ENCODE measurements around the gene SFMBT1. TPM values are rescaled to one million over a fixed set of nuclear protein-coding genes. Genes with fewer than 3 reads are reported as not detected.

The SFMBT1 gene
- total and polyA plus RNA-seq, 2 experiments from 2014 or later, result 8.5 to 18.1 TPM

DNA sequence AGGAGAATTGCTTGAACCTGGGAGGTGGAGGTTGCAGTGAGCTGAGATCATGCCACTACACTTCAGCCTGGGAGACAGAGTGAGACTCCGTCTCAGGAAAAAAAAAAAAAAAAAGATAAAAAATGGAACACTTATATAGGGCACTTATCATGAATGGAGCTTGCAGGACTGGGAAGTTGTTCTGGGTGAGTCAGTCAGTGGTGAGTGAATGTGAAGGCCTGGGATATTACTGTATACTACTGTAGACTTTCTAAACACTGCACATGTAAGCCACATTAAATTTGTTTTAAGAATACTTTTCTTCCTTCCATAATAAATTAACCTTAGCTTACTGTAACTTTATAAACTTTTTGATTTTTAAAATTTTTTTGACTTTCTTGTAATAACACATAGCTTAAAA, 59.8 kb downstream of the SFMBT1 start:
- no peak overlapping the region for H3K4me2 ChIP-seq
- H2AFZ ChIP-seq, result no peak overlapping the region
- H3K36me3 ChIP-seq (replicated peaks; ENCODE audit: insufficient read depth, low read depth), result no peaks in the 10 kb centered on the region
- no peaks in the 10 kb centered on the region for H3K9me2 ChIP-seq (replicated peaks; ENCODE audit: insufficient read depth)
- TF ChIP-seq EZH2 (IDR thresholded peaks at IDR 0.05; ENCODE audit: borderline replicate concordance), result no peak
- no peak for TF ChIP-seq EZH2phosphoT487 (IDR thresholded peaks at IDR 0.05; ENCODE audit: low read depth, severe bottlenecking, unreplicated experiment)
- TF ChIP-seq, protein P1, sequence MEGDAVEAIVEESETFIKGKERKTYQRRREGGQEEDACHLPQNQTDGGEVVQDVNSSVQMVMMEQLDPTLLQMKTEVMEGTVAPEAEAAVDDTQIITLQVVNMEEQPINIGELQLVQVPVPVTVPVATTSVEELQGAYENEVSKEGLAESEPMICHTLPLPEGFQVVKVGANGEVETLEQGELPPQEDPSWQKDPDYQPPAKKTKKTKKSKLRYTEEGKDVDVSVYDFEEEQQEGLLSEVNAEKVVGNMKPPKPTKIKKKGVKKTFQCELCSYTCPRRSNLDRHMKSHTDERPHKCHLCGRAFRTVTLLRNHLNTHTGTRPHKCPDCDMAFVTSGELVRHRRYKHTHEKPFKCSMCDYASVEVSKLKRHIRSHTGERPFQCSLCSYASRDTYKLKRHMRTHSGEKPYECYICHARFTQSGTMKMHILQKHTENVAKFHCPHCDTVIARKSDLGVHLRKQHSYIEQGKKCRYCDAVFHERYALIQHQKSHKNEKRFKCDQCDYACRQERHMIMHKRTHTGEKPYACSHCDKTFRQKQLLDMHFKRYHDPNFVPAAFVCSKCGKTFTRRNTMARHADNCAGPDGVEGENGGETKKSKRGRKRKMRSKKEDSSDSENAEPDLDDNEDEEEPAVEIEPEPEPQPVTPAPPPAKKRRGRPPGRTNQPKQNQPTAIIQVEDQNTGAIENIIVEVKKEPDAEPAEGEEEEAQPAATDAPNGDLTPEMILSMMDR (IDR thresholded peaks at IDR 0.05; ENCODE audit: poor library complexity), result no peak
- 73% methylated on average over 1 of the region's 1 CpG for WGBS (ENCODE audit: low lambda C conversion rate, missing lambda C conversion rate)
- no peaks in the 10 kb centered on the region for H3K27me3 ChIP-seq
- H3K4me3 ChIP-seq, result no peak overlapping the region
- H4K20me1 ChIP-seq (ENCODE audit: insufficient read depth, poor library complexity, severe bottlenecking), result no peaks in the 10 kb centered on the region
- no peaks in the 10 kb centered on the region for H3K4me1 ChIP-seq (ENCODE audit: insufficient read depth)
- H3K9me3 ChIP-seq (ENCODE audit: low read depth), result no peaks in the 10 kb centered on the region
- no peak for DNase-seq (ENCODE audit: low spot score)
- peaks cover 6% of the 10 kb centered on the region for H3K79me2 ChIP-seq
- H3K27ac ChIP-seq, result no peak overlapping the region

DNA sequence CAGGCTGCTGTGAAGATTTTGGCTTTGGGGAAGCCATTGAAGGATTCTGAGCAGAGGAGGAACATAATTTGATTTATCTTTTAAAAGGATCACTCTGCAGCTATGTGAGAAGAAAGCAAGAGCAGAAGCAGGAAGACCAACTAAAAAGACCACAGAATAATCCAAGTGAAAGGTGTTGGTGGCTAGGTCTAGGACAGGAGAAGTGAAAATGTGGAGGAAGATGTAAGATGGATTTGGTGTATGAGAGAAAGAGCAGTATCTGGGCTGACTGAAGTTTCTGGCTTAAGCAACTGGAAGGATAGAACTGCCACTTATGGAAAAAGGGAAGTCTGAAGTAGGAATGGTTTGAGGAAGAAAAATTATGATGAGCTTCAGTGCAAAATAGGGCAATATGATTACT, 62.0 kb downstream of the SFMBT1 start:
- Histone ChIP-seq H3K4me1 (ENCODE audit: insufficient read depth) (no peaks in the 10 kb centered on the region), H3K4me3 (no peak overlapping the region), H3K27ac (no peak overlapping the region), H3K9me3 (ENCODE audit: low read depth) (no peaks in the 10 kb centered on the region), H4K20me1 (ENCODE audit: insufficient read depth, poor library complexity, severe bottlenecking) (no peaks in the 10 kb centered on the region), H3K27me3 (no peaks in the 10 kb centered on the region), H2AFZ (no peak overlapping the region), H3K36me3 (replicated peaks; ENCODE audit: insufficient read depth, low read depth) (no peaks in the 10 kb centered on the region), H3K79me2 (peaks cover 6% of the 10 kb centered on the region), H3K9me2 (replicated peaks; ENCODE audit: insufficient read depth) (no peaks in the 10 kb centered on the region), H3K4me2 (no peak overlapping the region)
- DNase-seq (ENCODE audit: low spot score), result no peak
- TF ChIP-seq, protein P1 (IDR thresholded peaks at IDR 0.05; ENCODE audit: poor library complexity), result no peak
- no peak for TF ChIP-seq EZH2 (IDR thresholded peaks at IDR 0.05; ENCODE audit: borderline replicate concordance)
- no peak for TF ChIP-seq EZH2phosphoT487 (IDR thresholded peaks at IDR 0.05; ENCODE audit: low read depth, severe bottlenecking, unreplicated experiment)

DNA sequence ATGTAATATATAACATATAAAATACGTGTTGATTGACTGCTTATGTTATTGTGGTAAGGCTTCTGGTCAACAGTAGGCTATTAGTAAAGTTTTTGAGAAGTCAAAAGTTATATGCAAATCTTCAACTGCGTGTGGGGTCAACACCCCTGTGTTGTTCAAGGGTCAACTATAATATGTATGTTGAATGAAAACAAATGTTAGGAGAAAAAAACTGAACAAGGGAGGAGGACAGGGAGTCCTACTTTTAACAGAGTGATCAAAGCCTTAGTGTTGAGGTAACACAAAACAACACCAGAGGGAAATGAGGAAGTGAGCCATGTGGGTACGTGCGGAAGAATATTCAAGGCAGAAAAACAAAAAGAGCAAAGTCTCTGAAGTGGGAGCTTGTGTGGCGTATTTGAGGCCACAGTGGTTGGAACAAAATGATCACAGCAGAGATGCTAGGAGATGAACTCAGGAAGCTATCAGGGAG, 62.5 kb downstream of the SFMBT1 start:
- Histone ChIP-seq H3K9me2 (replicated peaks; ENCODE audit: insufficient read depth) (no peaks in the 10 kb centered on the region), H3K4me3 (no peak overlapping the region), H3K27me3 (no peaks in the 10 kb centered on the region), H3K27ac (no peak overlapping the region), H2AFZ (no peak overlapping the region), H3K4me2 (no peak overlapping the region), H3K9me3 (ENCODE audit: low read depth) (no peaks in the 10 kb centered on the region), H3K36me3 (replicated peaks; ENCODE audit: insufficient read depth, low read depth) (no peaks in the 10 kb centered on the region), H3K79me2 (peaks cover 6% of the 10 kb centered on the region), H4K20me1 (ENCODE audit: insufficient read depth, poor library complexity, severe bottlenecking) (no peaks in the 10 kb centered on the region), H3K4me1 (ENCODE audit: insufficient read depth) (no peaks in the 10 kb centered on the region)
- DNase-seq (ENCODE audit: low spot score), result no peak
- TF ChIP-seq EZH2phosphoT487 (IDR thresholded peaks at IDR 0.05; ENCODE audit: low read depth, severe bottlenecking, unreplicated experiment), result no peak
- TF ChIP-seq, protein P1 (IDR thresholded peaks at IDR 0.05; ENCODE audit: poor library complexity), result no peak
- no peak for TF ChIP-seq EZH2 (IDR thresholded peaks at IDR 0.05; ENCODE audit: borderline replicate concordance)
- 95% methylated on average over 5 of the region's 5 CpGs for WGBS (ENCODE audit: low lambda C conversion rate, missing lambda C conversion rate)

DNA sequence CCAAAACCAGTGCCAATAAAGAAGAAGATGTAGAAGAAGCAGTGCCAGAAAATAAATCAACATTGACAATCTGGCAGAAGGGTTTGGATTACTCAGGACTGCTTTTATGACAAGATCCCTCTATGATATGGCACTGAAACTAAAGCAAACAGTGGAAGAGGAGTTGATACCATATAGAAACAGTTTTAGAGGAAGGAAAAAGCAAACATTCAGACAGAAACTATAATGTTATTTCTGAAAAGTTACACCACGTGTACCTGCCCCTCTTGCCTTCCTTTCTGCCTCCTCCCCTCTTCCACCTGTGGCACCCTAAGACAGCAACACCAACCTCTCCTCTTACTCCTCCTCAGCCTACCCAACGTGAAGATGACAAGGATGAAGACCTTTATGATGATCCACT, 63.0 kb downstream of the SFMBT1 start:
- Histone ChIP-seq H3K4me1 (ENCODE audit: insufficient read depth) (no peaks in the 10 kb centered on the region), H3K9me2 (replicated peaks; ENCODE audit: insufficient read depth) (no peaks in the 10 kb centered on the region), H3K36me3 (replicated peaks; ENCODE audit: insufficient read depth, low read depth) (no peaks in the 10 kb centered on the region), H2AFZ (no peak overlapping the region), H3K4me2 (no peak overlapping the region), H3K4me3 (no peak overlapping the region), H3K79me2 (peaks cover 6% of the 10 kb centered on the region), H3K27ac (no peak overlapping the region), H4K20me1 (ENCODE audit: insufficient read depth, poor library complexity, severe bottlenecking) (no peaks in the 10 kb centered on the region), H3K9me3 (ENCODE audit: low read depth) (no peaks in the 10 kb centered on the region), H3K27me3 (no peaks in the 10 kb centered on the region)
- WGBS (ENCODE audit: low lambda C conversion rate, missing lambda C conversion rate), result 87% methylated on average over 2 of the region's 2 CpGs
- no peak for DNase-seq (ENCODE audit: low spot score)
- TF ChIP-seq EZH2 (IDR thresholded peaks at IDR 0.05; ENCODE audit: borderline replicate concordance), result no peak
- no peak for TF ChIP-seq EZH2phosphoT487 (IDR thresholded peaks at IDR 0.05; ENCODE audit: low read depth, severe bottlenecking, unreplicated experiment)
- TF ChIP-seq, protein P1 (IDR thresholded peaks at IDR 0.05; ENCODE audit: poor library complexity), result no peak

Measured in hepatocyte (in vitro differentiated cells).